ENCODE data around the gene FAR2. TPM values are rescaled to one million over a fixed set of nuclear protein-coding genes. Genes with fewer than 3 reads are reported as not detected.
"Not testable (repeated sequence)": the region's sequence is repeated elsewhere in the genome, so short reads cannot be mapped to it uniquely, and the experiment has no call there.

The FAR2 gene
- total and polyA plus RNA-seq, 7 donors = 0.75 to 1.9 (median 1.6) TPM

DNA sequence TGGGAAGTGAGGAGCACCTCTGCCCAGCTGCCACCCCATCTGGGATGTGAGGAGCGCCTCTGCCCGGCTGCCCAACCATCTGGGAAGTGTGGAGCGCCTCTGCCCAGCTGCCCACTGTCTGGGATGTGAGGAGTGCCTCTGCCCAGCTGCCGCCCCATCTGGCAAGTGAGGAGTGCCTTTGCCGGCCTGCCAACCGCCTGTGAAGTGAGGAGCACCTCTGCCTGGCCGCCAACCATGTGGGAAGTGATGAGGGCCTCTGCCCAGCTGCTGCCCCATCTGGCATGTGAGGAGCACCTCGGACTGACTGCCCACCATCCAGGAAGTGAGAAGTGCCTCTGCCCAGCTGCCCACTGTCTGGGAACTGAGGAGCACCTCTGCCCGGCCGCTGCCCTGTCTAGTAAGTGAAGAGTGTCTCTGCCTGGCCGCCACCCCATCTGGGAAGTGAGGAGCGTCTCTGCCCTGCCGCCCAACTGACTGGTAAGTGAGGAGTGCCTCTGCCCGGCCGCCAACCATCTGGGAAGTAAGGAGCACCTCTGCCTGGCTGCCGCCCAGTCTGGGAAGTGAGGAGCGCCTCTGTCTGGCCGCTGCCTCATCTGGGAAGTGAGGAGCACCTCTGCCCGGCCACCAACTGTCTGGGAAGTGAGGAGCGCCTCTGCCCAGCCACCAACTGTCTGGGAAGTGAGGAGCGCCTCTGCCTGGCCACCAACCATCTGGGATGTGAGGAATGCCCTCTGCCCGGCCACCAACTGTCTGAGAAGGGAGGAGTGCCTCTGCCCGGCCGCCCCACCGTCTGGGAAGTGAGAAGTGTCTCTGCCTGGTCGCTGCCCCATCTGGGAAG, 22.6 kb downstream of the FAR2 start:
- H3K4me3 ChIP-seq = no peak overlapping the region
- no peaks in the 10 kb centered on the region for H3K9me3 ChIP-seq
- TF ChIP-seq, protein P1, sequence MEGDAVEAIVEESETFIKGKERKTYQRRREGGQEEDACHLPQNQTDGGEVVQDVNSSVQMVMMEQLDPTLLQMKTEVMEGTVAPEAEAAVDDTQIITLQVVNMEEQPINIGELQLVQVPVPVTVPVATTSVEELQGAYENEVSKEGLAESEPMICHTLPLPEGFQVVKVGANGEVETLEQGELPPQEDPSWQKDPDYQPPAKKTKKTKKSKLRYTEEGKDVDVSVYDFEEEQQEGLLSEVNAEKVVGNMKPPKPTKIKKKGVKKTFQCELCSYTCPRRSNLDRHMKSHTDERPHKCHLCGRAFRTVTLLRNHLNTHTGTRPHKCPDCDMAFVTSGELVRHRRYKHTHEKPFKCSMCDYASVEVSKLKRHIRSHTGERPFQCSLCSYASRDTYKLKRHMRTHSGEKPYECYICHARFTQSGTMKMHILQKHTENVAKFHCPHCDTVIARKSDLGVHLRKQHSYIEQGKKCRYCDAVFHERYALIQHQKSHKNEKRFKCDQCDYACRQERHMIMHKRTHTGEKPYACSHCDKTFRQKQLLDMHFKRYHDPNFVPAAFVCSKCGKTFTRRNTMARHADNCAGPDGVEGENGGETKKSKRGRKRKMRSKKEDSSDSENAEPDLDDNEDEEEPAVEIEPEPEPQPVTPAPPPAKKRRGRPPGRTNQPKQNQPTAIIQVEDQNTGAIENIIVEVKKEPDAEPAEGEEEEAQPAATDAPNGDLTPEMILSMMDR (IDR thresholded peaks at IDR 0.05) = no peak
- no peaks in the 10 kb centered on the region for H3K27me3 ChIP-seq (ENCODE audit: insufficient read depth in 3 of 3, low read length in 2 of 3)
- no peak for ATAC-seq
- H3K36me3 ChIP-seq (ENCODE audit: insufficient read depth in 1 of 2, low read depth in 1 of 2) = no peaks in the 10 kb centered on the region
- WGBS, 3 donors = 86 to 92% (median 88%) methylated on average over 26 of the region's 26 CpGs
- intact Hi-C loops (cut with DNase I) = no loop called here
- no peak overlapping the region for H3K27ac ChIP-seq
- no peaks in the 10 kb centered on the region for H3K4me1 ChIP-seq
- DNase-seq = no peak

- 50 to 68% (median 57%) methylated on average over 6 of the region's 6 CpGs for WGBS, 3 donors
- no peak overlapping the region for H3K27ac ChIP-seq
- no peaks in the 10 kb centered on the region for H3K9me3 ChIP-seq
- H3K4me1 ChIP-seq = no peaks in the 10 kb centered on the region
- no peaks in the 10 kb centered on the region for H3K36me3 ChIP-seq (ENCODE audit: insufficient read depth in 1 of 2, low read depth in 1 of 2)
- ATAC-seq (no peak), DNase-seq (no peak)
- H3K4me3 ChIP-seq = no peak overlapping the region
- H3K27me3 ChIP-seq (ENCODE audit: insufficient read depth in 3 of 3, low read length in 2 of 3) = no peaks in the 10 kb centered on the region
- intact Hi-C loops (cut with DNase I) = no loop called here
- TF ChIP-seq, protein P1 (IDR thresholded peaks at IDR 0.05) = no peak
Observed at GRCh38 chr12:29176941-29177340, 27.9 kb downstream of the FAR2 start.

DNA sequence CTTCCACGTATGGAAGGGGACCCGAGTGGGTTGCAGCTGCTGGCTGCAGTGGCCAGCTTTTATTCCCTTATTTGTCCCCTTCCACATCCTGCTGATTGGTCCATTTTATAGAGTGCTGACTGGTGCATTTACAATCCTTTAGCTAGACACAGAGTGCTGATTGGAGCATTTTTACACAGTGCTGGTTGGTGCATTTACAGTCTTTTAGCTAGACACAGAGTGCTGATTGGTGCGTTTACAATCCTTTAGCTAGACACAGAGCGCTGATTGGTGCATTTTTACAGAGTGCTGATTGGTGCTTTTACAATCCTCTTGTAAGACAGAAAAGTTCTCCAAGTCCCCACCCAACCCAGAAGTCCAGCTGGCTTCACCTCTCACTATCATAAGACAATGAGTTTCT, 33.2 kb downstream of the FAR2 start:
- intact Hi-C loops (cut with DNase I); ATAC-seq; H3K4me1 ChIP-seq; H3K9me3 ChIP-seq; H3K4me3 ChIP-seq; H3K27me3 ChIP-seq (ENCODE audit: insufficient read depth in 3 of 3, low read length in 2 of 3); H3K27ac ChIP-seq; H3K36me3 ChIP-seq (ENCODE audit: insufficient read depth in 1 of 2, low read depth in 1 of 2); DNase-seq: not testable (repeated sequence)
- WGBS, 3 donors = 94 to 99% (median 96%) methylated on average over 4 of the region's 4 CpGs

GRCh38 chr12:29187756-29188155, 38.7 kb downstream of the FAR2 start:
- no peaks in the 10 kb centered on the region for H3K27me3 ChIP-seq (ENCODE audit: insufficient read depth in 3 of 3, low read length in 2 of 3)
- WGBS, 3 donors = 38 to 41% (median 39%) methylated on average over 2 of the region's 2 CpGs
- no peak overlapping the region for H3K4me3 ChIP-seq
- H3K36me3 ChIP-seq (ENCODE audit: insufficient read depth in 1 of 2, low read depth in 1 of 2) = no peaks in the 10 kb centered on the region
- TF ChIP-seq, protein P1 (IDR thresholded peaks at IDR 0.05) = no peak
- intact Hi-C loops (cut with DNase I) = no loop called here
- H3K27ac ChIP-seq = no peak overlapping the region
- H3K4me1 ChIP-seq = no peaks in the 10 kb centered on the region
- no peaks in the 10 kb centered on the region for H3K9me3 ChIP-seq
- DNase-seq (no peak), ATAC-seq (no peak)

DNA sequence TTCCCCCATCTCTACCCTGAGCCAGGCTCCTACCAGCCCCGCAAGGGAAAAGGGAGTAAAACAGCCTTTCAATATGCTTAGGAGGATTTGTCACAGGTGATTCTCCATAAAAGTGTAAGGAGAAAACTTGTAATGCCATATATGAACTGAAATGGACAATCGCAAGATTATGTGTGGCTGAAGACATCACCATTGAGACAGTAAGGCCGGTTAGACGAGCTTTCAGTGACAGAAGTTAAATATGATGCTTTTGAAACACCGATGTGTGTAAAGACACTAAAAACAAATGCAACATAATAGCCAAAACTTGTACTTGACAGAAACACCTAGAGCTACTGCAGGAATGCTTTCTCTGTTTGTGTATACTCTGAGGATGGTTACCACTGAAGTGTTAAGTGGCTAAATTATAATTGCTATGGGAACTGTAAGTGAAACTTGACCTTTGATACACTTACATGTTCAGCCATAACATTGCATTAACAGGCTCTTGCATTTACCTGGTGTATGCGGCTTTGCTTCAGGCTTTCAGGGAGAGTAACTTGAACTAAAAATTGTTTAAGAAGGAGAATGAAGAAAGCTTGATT, 42.3 kb downstream of the FAR2 start:
- H3K4me1 ChIP-seq = no peaks in the 10 kb centered on the region
- WGBS, 3 donors = 93 to 96% (median 94%) methylated on average over 6 of the region's 6 CpGs
- no peak for ATAC-seq

More for the DNA sequence above, 42.3 kb downstream of the FAR2 start:
- H3K27me3 ChIP-seq (ENCODE audit: insufficient read depth in 3 of 3, low read length in 2 of 3) = no peaks in the 10 kb centered on the region
- H3K4me3 ChIP-seq = no peak overlapping the region
- H3K36me3 ChIP-seq (ENCODE audit: insufficient read depth in 1 of 2, low read depth in 1 of 2) = no peaks in the 10 kb centered on the region
- no peak overlapping the region for H3K27ac ChIP-seq
- TF ChIP-seq, protein P1 (IDR thresholded peaks at IDR 0.05) = no peak
- intact Hi-C loops (cut with DNase I) = no loop called here
- H3K9me3 ChIP-seq = no peaks in the 10 kb centered on the region
- no peak for DNase-seq

All from psoas muscle (tissue), 8 donors.